ENCODE measurements around the gene KLHL42.

The KLHL42 gene

DNA sequence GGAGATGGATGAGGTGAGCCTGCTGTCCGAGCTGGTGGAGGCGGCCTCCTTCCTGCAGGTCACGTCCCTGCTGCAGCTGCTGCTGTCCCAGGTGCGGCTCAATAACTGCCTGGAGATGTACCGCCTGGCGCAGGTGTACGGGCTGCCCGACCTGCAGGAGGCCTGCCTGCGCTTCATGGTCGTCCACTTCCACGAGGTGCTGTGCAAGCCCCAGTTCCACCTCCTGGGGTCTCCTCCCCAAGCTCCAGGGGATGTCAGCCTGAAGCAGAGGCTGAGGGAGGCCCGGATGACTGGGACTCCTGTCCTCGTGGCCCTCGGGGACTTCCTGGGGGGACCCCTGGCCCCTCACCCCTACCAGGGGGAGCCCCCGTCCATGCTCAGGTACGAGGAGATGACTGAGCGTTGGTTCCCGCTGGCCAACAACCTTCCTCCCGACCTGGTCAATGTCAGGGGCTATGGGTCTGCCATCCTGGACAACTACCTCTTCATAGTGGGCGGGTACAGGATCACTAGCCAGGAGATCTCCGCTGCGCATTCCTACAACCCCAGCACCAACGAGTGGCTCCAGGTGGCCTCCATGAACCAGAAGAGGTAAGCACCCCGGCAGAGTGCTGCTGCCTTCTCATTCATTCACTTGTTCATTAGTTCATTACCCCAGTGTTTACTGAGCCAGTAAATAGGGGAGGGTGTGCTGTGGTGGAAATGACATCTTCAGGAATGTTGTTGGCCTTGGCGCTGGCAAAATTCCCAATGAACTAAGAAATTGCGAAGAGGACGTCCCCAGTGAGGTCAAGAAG is 777 bp downstream of the KLHL42 start:
- peak in 1 of 3 experiments; percentile 31 for DNase-seq (ENCODE audit: low read depth in 2 of 3, low spot score in 2 of 3)

- DNase-seq (ENCODE audit: low read depth in 2 of 3, low spot score in 2 of 3) = no peak
Measured at GRCh38 chr12:27781680-27782079, 1.6 kb downstream of the KLHL42 start.

DNA sequence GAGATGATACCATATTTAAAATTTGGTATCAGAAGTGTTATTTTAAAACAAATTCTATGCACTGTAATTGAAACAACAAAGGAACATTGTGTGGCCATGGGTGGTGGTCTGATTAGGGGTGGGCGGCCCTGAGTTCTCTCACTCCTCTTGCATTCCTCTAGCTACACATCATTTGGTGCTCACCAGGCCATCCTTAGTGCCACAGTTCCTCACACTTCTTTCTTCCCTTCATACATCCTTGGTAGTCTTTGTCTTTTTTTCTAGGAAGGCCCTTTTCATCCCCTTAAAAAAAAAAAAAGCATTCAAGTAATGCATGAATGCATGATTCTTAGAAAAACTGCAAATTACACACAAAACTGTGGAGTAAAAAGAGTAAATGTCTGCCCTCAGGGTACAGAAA is 2.4 kb downstream of the KLHL42 start:
- no peak for DNase-seq (ENCODE audit: low read depth in 2 of 3, low spot score in 2 of 3)

GRCh38 chr12:27785882-27786570 is 6.0 kb downstream of the KLHL42 start:
- DNase-seq (ENCODE audit: low read depth in 2 of 3, low spot score in 2 of 3) = no peak

DNA sequence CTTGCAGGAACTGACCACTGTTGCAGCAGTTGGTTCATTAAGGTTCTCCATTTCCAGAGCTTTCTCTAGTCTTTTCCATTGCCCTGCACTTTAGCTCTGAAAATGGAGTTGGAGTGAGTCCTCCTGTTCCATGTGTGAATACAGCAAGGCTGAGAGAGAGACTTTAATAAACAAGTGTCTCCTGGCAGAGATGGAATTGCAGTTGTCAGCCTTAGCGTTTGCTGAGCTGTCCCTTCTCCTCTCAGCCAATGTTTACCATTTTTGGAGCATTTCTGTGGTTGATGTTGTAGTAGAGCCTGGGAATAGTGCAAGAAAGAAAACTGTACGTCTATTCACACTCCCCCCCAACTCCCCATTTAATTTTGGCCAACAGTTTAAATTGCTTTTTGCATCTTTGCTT is 7.5 kb downstream of the KLHL42 start:
- no peak for DNase-seq (ENCODE audit: low read depth in 2 of 3, low spot score in 2 of 3)

- no peak for DNase-seq (ENCODE audit: low read depth in 2 of 3, low spot score in 2 of 3)
Measured at GRCh38 chr12:27790179-27790578, 10.1 kb downstream of the KLHL42 start.

DNA sequence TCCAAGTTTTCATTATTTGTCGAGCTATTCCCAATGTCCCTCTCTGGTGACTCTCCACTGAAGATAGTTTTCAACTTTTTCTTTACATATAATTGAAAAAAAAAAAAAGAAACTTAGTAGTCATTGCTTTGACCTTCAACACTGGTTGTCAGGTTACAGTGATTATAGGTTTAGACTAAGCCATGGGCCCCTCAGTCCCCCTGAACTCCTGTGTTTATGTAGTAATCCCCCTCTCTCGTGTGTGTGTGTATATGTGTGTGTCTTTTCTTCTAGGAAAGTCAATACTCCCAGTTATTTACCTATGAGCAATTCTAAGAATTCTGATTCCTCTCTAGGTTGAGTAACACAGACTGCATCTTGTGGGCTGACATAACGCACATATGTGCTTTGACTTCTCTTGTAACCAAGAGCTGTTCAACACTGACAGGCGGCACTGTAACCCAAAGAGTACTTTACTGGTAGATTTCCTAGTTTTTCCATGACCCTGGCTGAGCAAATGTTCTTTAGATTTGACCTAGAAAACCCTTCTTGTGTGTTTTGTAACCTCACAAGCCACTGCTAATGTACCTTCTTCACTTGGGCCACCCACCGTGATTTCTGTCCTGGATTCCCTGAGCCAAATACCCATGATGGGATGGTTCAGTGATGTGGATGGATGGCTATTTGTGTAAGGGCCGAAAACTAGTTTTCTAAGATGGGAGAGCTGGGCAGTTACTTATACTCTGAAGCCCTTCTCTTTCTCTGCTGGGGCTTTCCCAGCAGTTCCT is 15.0 kb downstream of the KLHL42 start:
- DNase-seq (ENCODE audit: low read depth in 2 of 3, low spot score in 2 of 3) = no peak

- DNase-seq (ENCODE audit: low read depth in 2 of 3, low spot score in 2 of 3) = no peak
Measured at GRCh38 chr12:27796128-27796527, 16.1 kb downstream of the KLHL42 start.

DNA sequence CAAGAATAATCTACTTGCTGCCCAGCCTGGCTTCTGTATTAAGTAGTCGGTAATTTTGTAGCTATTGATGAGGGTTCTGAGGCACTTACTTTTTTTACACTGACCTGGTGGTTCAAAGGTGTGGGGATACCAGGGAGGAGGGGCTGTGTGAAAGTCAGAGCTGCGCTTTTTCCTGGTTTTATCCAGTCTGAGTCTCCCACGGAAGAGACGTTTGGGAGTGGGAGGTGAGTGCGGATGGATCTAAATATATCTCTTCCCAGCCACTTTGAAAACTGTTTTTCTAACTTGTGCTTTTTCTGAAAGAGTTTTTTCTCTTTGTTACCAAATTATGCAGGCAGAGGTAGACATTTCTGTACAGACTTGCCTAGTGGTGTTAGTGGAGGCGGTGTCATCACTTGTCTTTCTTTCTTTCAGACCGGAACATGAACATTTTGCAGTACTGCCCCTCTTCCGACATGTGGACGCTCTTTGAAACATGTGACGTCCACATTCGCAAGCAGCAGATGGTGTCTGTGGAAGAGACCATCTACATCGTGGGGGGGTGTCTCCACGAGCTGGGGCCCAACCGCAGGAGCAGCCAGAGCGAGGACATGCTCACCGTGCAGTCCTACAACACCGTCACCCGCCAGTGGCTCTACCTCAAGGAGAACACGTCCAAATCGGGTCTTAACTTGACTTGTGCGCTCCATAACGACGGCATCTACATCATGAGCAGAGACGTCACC is 17.4 kb downstream of the KLHL42 start:
- no peak for DNase-seq (ENCODE audit: low read depth in 2 of 3, low spot score in 2 of 3)

GRCh38 chr12:27800819-27801218 is 20.8 kb downstream of the KLHL42 start:
- DNase-seq (ENCODE audit: low read depth in 2 of 3, low spot score in 2 of 3) = no peak

DNA sequence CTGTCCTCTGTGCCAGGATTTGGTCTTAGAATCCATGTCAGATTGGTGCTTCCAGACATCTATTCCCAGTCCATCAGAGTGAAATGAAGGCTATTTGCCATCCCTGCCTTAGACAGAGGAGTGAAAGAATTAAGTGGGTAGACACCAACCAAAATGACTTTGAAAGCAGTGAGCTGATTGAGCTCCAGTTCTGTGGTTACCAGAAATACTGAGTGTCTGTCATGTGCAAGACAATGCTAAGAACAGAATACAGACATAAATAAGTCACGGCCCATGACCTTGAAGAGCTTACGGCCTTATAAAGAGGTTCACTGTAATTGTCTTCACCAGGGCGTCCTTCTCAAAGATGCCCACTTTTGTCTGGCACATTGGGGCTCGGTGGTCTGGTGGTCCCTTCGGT is 21.6 kb downstream of the KLHL42 start:
- DNase-seq (ENCODE audit: low read depth in 2 of 3, low spot score in 2 of 3) = no peak

DNA sequence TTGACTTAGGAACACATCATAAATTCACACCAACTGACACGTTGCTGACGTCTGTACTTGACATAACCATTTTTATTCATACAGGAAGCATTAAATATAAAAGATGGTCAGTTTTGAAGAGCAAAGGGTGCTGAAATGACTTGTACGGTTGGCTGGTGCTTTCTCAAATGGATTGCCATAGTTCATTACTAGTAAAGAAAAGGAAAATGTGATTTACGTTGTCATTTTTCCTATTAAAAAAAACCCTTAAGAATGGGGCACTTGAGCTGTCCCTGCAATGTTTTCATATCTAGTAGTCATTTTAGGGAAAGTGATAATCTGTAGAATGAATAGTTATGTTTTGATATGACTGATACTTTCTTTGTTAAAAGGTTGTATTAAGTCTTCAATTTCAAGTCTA is 22.5 kb downstream of the KLHL42 start:
- DNase-seq (ENCODE audit: low read depth in 2 of 3, low spot score in 2 of 3) = no peak

GRCh38 chr12:27802936-27803335 is 22.9 kb downstream of the KLHL42 start:
- no peak for DNase-seq (ENCODE audit: low read depth in 2 of 3, low spot score in 2 of 3)

DNA sequence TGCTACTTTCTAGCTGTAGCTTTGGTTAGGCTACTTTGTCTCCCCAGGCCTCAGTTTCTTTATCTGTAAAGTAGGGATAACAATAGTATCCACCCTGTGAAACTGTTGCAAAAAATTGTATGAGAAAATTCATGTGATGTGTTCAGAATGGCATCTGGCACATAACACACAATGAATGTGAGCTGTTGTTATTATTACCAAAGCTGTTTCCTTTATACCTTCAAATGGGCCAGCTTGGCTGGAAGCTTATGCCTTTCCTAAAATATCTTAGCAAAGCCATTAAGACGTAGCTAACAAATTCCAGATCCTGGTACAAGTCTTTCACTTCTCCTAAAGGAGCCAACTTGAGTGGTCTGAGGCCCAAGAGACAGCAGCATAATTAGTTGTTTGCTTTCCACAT is 25.2 kb downstream of the KLHL42 start:
- DNase-seq (ENCODE audit: low read depth in 2 of 3, low spot score in 2 of 3) = no peak

GRCh38 chr12:27806259-27806658 is 26.2 kb downstream of the KLHL42 start:
- DNase-seq (ENCODE audit: low read depth in 2 of 3, low spot score in 2 of 3) = no peak

- DNase-seq (ENCODE audit: low read depth in 2 of 3, low spot score in 2 of 3) = no peak
Measured at GRCh38 chr12:27807063-27807703, 27.1 kb downstream of the KLHL42 start.

GRCh38 chr12:27808841-27809240 is 28.8 kb downstream of the KLHL42 start:
- no peak for DNase-seq (ENCODE audit: low read depth in 2 of 3, low spot score in 2 of 3)

DNA sequence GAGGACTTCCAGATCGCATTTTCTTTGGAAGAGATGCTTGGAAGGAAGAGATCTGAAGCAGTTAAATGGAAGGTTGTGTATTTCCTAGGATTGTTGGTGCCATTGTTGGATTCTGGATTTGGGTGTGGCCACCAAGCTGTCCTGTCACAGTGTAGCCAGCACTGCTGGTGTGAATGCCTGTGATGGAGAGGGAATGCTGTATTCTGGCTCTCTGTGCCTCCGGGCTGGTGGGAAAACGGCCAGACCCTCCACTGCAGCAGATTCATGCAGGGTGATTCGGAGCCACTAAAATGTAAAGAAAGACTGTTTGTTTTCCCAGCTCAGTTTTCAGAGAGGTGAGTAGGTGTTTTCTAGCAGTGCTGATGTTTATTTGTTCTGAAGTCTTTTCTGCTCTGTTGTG is 30.7 kb downstream of the KLHL42 start:
- DNase-seq (ENCODE audit: low read depth in 2 of 3, low spot score in 2 of 3) = no peak

DNA sequence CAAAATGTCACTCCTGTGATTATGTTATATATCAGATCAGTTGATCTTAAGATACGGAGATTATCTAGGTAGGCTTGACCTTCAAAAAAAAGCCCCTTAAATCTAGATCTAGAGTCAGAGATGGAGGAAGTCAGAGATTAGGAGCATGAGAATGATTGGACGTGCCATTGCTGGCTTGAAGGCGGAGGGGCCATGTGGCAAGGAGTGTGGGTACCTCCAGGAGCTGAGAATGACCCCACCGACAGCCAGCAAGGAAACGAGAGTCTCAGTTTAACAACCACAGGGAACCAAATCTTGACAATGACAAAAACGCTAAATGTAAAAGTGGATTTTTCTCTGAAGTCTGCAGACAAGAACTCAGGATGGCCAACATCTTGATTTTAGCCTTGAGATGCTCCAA is 32.5 kb downstream of the KLHL42 start:
- no peak for DNase-seq (ENCODE audit: low read depth in 2 of 3, low spot score in 2 of 3)

DNA sequence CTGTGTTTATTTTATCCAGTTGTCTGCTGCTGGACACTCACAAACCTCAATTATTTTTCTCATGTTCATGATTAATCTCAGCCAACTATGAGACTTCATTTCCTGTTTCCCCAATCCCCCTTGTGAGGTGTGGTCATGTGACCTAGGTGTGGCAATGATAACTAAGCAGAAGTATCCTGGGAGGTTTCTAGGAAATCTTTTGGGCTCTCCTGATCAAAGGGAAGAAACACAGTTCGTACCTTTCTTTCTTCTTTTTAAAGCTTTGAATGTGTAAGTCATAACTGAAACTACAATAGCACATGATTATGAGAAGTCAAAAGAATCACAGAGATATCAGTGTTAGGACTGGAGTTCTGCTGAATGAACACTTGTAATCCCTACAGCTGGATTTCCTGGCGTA is 34.4 kb downstream of the KLHL42 start:
- DNase-seq (ENCODE audit: low read depth in 2 of 3, low spot score in 2 of 3) = no peak

Data from activated CD8-positive, alpha-beta memory T cell treated with anti-CD3 and anti-CD28 coated beads for 48 hours (primary cell).